GM12878 (cell line): ENCODE data around the gene CTNNBL1. TPM values are rescaled to one million over a fixed set of nuclear protein-coding genes. Genes with fewer than 3 reads are reported as not detected.

Experiments used
- ATAC-seq: fragments of 200-7000 bp; cut with Tn5 transposase; 3 replicates; pipeline ENCODE4 v1.9.1; 2020; ENCODE audit warnings: mild to moderate bottlenecking, moderate library complexity
- BruUV-seq: library from RNA; stranded (reverse); fragments of 400-500 nt; replicated peaks from 2 replicates; lab custom pipeline; 2021; lab: Mats Ljungman, UMichigan
- CTCF ChIA-PET: fragments of 300-600 bp; sonication (Branson Sonifier 250); formaldehyde crosslinking; extraction: SDS; loops from one replicate; lab custom pipeline; 2021; ENCODE audit warnings: inconsistent platforms; lab: Yijun Ruan, JAX
- POLR2A ChIA-PET: fragments of 350-600 bp; formaldehyde crosslinking; extraction: SDS; loops from one replicate; lab custom pipeline; 2021; ENCODE audit warnings: inconsistent platforms; lab: Charles Lee
- RAD21 ChIA-PET: fragments of 300-600 bp; sonication (Branson Sonifier 250); formaldehyde crosslinking; loops from one replicate; lab custom pipeline; 2023; ENCODE audit warnings: antibody characterized with exemption; ENCODE audit not compliant: unreplicated experiment; lab: Charles Lee
- SMC1A ChIA-PET: fragments of 300-600 bp; sonication (Branson Sonifier 250); formaldehyde crosslinking; loops from one replicate; lab custom pipeline; 2023; ENCODE audit not compliant: unreplicated experiment, uncharacterized antibody; lab: Charles Lee
- DNase-seq: peaks from one replicate; pipeline ENCODE4 v3.0.0-alpha.2; 2011; ENCODE audit warnings: low read depth, low spot score
- FAIRE-seq: peaks from 3 replicates; lab custom pipeline; 2011; peaks lifted over from hg19 to GRCh38; lab: Jason Lieb, UNC
- H2AFZ ChIP-seq: 2 replicates; pipeline ENCODE4 v1.6.0; 2011; ENCODE audit warnings: low read depth, low read length, control low read depth; ENCODE audit not compliant: control insufficient read depth
- H3K27ac ChIP-seq: 2 replicates; pipeline ENCODE4 v1.5.1; 2011; ENCODE audit warnings: control low read depth; ENCODE audit not compliant: control insufficient read depth, insufficient read depth
- H3K27me3 ChIP-seq, 2 experiments: replicated peaks in 1 of 2; 2 replicates each; pipeline versions ENCODE4 v1.6.0 to v1.6.1; 2011; ENCODE audit warnings: low read length in 1 of 2; ENCODE audit not compliant: control insufficient read depth in 2 of 2, insufficient read depth in 2 of 2
- H3K36me3 ChIP-seq, 2 experiments: 2 replicates each; pipeline ENCODE4 v1.5.1; 2011; ENCODE audit warnings: low read length in 1 of 2; ENCODE audit not compliant: control insufficient read depth in 2 of 2, insufficient read depth in 2 of 2
- H3K4me1 ChIP-seq: 2 replicates; pipeline ENCODE4 v1.6.1; 2011; ENCODE audit warnings: mild to moderate bottlenecking, low read length, moderate library complexity, mixed read lengths; ENCODE audit not compliant: control insufficient read depth, insufficient read depth
- H3K4me2 ChIP-seq: 2 replicates; pipeline ENCODE4 v1.6.0; 2011; ENCODE audit warnings: control low read depth; ENCODE audit not compliant: control insufficient read depth, insufficient read depth
- H3K4me3 ChIP-seq: fragments of 200-600 bp; sonication (generic); 2 replicates; pipeline ENCODE4 v1.5.1; 2016
- H3K79me2 ChIP-seq: 2 replicates; pipeline ENCODE4 v1.6.0; 2011; ENCODE audit warnings: low read length; ENCODE audit not compliant: control insufficient read depth, insufficient read depth
- H3K9ac ChIP-seq: 2 replicates; pipeline ENCODE4 v1.8.0; 2011; ENCODE audit warnings: low read length, control low read depth, mixed read lengths; ENCODE audit not compliant: control insufficient read depth, insufficient read depth
- H3K9me3 ChIP-seq: replicated peaks from 3 replicates; pipeline ENCODE4 v1.5.1; 2011; ENCODE audit warnings: mild to moderate bottlenecking, low read length; ENCODE audit not compliant: control insufficient read depth, insufficient read depth
- H4K20me1 ChIP-seq: 2 replicates; pipeline ENCODE4 v1.6.0; 2011; ENCODE audit not compliant: control insufficient read depth, insufficient read depth
- ASH2L ChIP-seq: fragments of 300-600, 200-600 bp; sonication (generic); IDR thresholded peaks from 2 replicates; pipeline ENCODE4 v1.6.1; 2017; ENCODE audit warnings: low read depth, mild to moderate bottlenecking, borderline replicate concordance
- CEBPB ChIP-seq, 2 experiments: fragments of 150-350 bp in 1 of 2; IDR thresholded peaks; 2 replicates each; pipeline ENCODE4 v1.6.1; 2012 to 2014; ENCODE audit warnings: low read depth in 2 of 2, low read length in 2 of 2, borderline replicate concordance in 1 of 2, inconsistent platforms in 1 of 2
- E2F8 ChIP-seq: fragments of 450-650 bp; IDR thresholded peaks from 2 replicates; pipeline ENCODE4 v1.6.1; 2018; ENCODE audit warnings: mild to moderate bottlenecking, low read depth, moderate library complexity; ENCODE audit not compliant: partially characterized antibody
- EZH2 ChIP-seq: IDR thresholded peaks from 2 replicates; pipeline ENCODE4 v1.6.1; 2012; ENCODE audit warnings: low read depth, mild to moderate bottlenecking, control low read depth, inconsistent platforms, low read length, borderline replicate concordance; ENCODE audit not compliant: control insufficient read depth
- IRF4 ChIP-seq: IDR thresholded peaks from 2 replicates; pipeline ENCODE4 v1.6.1; 2011; ENCODE audit warnings: low read depth, low read length
- MYB ChIP-seq: fragments of 150-350 bp; IDR thresholded peaks from 2 replicates; pipeline ENCODE4 v1.6.1; 2014; ENCODE audit warnings: mild to moderate bottlenecking, low read depth, low read length, borderline replicate concordance
- NR2F1 ChIP-seq: fragments of 450-650 bp; conservative IDR thresholded peaks from 2 replicates; pipeline ENCODE4 v1.6.1; 2017; ENCODE audit warnings: mild to moderate bottlenecking
- PKNOX1 ChIP-seq: fragments of 450-650 bp; IDR thresholded peaks from 2 replicates; pipeline ENCODE4 v1.6.1; 2016; ENCODE audit warnings: mild to moderate bottlenecking
- RFX5 ChIP-seq: IDR thresholded peaks from 2 replicates; pipeline ENCODE4 v1.6.1; 2011; ENCODE audit warnings: low read depth, low read length, improper control_type of control experiment
- SP1 ChIP-seq: IDR thresholded peaks from one replicate; pipeline ENCODE4 v1.6.1; 2011; ENCODE audit warnings: low read depth, low read length
- SPI1 ChIP-seq: IDR thresholded peaks from 2 replicates; pipeline ENCODE4 v1.6.1; 2011; ENCODE audit warnings: low read depth, mild to moderate bottlenecking, low read length, moderate library complexity, borderline replicate concordance; ENCODE audit not compliant: insufficient read depth
- YY1 ChIP-seq: IDR thresholded peaks from 2 replicates; pipeline ENCODE4 v1.6.1; 2011; ENCODE audit warnings: low read depth, mild to moderate bottlenecking, low read length
- ZZZ3 ChIP-seq: IDR thresholded peaks from 2 replicates; pipeline ENCODE4 v1.6.1; 2011; ENCODE audit warnings: low read depth; ENCODE audit not compliant: control insufficient read depth, insufficient read length
- in situ Hi-C: fragments of 300-500 bp; cut with MboI; formaldehyde crosslinking; loops from 9 replicates; pipeline ENCODE4 v1.14.3; 2018; ENCODE audit warnings: mixed read lengths
- intact Hi-C: fragments of 100-400 bp; cut with micrococcal nuclease; formaldehyde crosslinking; loops from one replicate; pipeline ENCODE4 v1.14.2; 2022; ENCODE audit not compliant: unreplicated experiment
- polyA plus RNA-seq, 11 experiments: library from polyadenylated mRNA; depleted of rRNA in 4 of 11; unstranded in 6 of 11; stranded (reverse) in 5 of 11; fragments of >200 nt; fragmentation: Nextera tagmentation in 4 of 11; fragmentation: Illumina TruSeq in 1 of 11; extraction: Ambion mirVana in 4 of 11; extraction: Trizol in 1 of 11; gene quantifications; 1 replicate in 1 of 11; 2 replicates in 10 of 11; pipeline versions ENCODE4 v1.2.1 to v1.2.3, GENCODE V29; 2011 to 2016; ENCODE audit warnings: inconsistent platforms in 2 of 11, missing spikeins in 2 of 11, low read depth in 1 of 11
- total RNA-seq, 4 experiments: library from RNA; depleted of rRNA in 3 of 4; stranded (reverse); fragments of >200 nt in 3 of 4; fragmentation: Illumina TruSeq in 1 of 4; extraction: Trizol in 1 of 4; gene quantifications; 2 replicates each; pipeline versions ENCODE4 v1.2.1 to v1.2.3, GENCODE V29; 2013 to 2021
- TF ChIP-seq, protein P1 (sequence below): IDR thresholded peaks from 2 replicates; pipeline ENCODE4 v1.6.1; 2012; ENCODE audit warnings: low read depth, low read length, improper control_type of control experiment
- TF ChIP-seq, protein P2 (sequence below): fragments of 450-650 bp; IDR thresholded peaks from 2 replicates; pipeline ENCODE4 v1.6.1; 2017; ENCODE audit warnings: mild to moderate bottlenecking, low read depth, inconsistent platforms; ENCODE audit not compliant: poor library complexity, severe bottlenecking

Gene CTNNBL1
- total and polyA plus RNA-seq, 10 of the 15 experiments (the other 5 are each of a cell fraction or from before 2014, with no cell fraction given) = 43.1 to 102 (median 67.8) TPM

- Histone ChIP-seq H3K4me3 (no peak overlapping the region), H3K27me3 (no peaks in the 10 kb centered on the region), H3K36me3 (peaks cover 10 to 15% of the 10 kb centered on the region in 2 experiments), H3K9me3 (no peaks in the 10 kb centered on the region), H3K79me2 (no peaks in the 10 kb centered on the region), H3K4me1 (peaks cover 2% of the 10 kb centered on the region; the same call in 1 of the 2 replicates), H4K20me1 (no peaks in the 10 kb centered on the region), H3K4me2 (no peak overlapping the region), H3K9ac (no peak overlapping the region), H2AFZ (no peak overlapping the region), H3K27ac (no peak overlapping the region)
- ATAC-seq = no peak
- DNase-seq = no peak
- no peak for FAIRE-seq
- ChIA-PET RAD21 (no interaction called here), CTCF (interaction anchor here (1.6 kb wide), 1 partner anchor 10 kb away, joined by 4 read pairs; no protein-coding TSS in a partner anchor), SMC1A (no interaction called here), POLR2A (no interaction called here)
- TF ChIP-seq PKNOX1 (no peak), IRF4 (no peak), SP1 (no peak), E2F8 (no peak), EZH2 (no peak), ASH2L (no peak), YY1 (no peak), RFX5 (no peak), NR2F1 (no peak), ZZZ3 (no peak), CEBPB (IDR thresholded peaks at IDR 0.05; ENCODE audit: borderline replicate concordance in 1 of 2, low read depth in 2 of 2, low read length in 2 of 2) (no peak), SPI1 (no peak), MYB (no peak)
- TF ChIP-seq, protein P1, sequence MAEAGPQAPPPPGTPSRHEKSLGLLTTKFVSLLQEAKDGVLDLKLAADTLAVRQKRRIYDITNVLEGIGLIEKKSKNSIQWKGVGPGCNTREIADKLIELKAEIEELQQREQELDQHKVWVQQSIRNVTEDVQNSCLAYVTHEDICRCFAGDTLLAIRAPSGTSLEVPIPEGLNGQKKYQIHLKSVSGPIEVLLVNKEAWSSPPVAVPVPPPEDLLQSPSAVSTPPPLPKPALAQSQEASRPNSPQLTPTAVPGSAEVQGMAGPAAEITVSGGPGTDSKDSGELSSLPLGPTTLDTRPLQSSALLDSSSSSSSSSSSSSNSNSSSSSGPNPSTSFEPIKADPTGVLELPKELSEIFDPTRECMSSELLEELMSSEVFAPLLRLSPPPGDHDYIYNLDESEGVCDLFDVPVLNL = no peak
- TF ChIP-seq, protein P2, sequence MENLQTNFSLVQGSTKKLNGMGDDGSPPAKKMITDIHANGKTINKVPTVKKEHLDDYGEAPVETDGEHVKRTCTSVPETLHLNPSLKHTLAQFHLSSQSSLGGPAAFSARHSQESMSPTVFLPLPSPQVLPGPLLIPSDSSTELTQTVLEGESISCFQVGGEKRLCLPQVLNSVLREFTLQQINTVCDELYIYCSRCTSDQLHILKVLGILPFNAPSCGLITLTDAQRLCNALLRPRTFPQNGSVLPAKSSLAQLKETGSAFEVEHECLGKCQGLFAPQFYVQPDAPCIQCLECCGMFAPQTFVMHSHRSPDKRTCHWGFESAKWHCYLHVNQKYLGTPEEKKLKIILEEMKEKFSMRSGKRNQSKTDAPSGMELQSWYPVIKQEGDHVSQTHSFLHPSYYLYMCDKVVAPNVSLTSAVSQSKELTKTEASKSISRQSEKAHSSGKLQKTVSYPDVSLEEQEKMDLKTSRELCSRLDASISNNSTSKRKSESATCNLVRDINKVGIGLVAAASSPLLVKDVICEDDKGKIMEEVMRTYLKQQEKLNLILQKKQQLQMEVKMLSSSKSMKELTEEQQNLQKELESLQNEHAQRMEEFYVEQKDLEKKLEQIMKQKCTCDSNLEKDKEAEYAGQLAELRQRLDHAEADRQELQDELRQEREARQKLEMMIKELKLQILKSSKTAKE = no peak
- in situ Hi-C loops (no loop called here), intact Hi-C loops (no loop called here)
- no TSS peak for BruUV-seq
Observed at GRCh38 chr20:37841389-37841788, 147.6 kb downstream of the CTNNBL1 start.
